Measurements from ENCODE around the gene DGCR6L. TPM values are rescaled to one million over a fixed set of nuclear protein-coding genes. Genes with fewer than 3 reads are reported as not detected.

DGCR6L gene
- total RNA-seq = 65.7 and 76.7 TPM in 2 replicates

GRCh38 chr22:20319745-20320658, at the start of gene DGCR6L:
Gene DGCR6L (minus strand): TSS chr22:20320060. CDS start chr22:20319988, 72 bp downstream.

GRCh38 chr22:20268279-20269012, 51.4 kb downstream of the DGCR6L start, which contains the start of gene RTN4R:
Gene RTN4R (minus strand): TSS chr22:20268318. CDS start chr22:20268092, 226 bp downstream.

Other genes starting within 250 kb of the DGCR6L start
- gene DGCR8, start 239.8 kb downstream of the DGCR6L start, total RNA-seq = 12.8 and 13.6 TPM in 2 replicates
- 251 and 446 TPM in 2 replicates for gene RANBP1, start 204.0 kb downstream of the DGCR6L start, total RNA-seq
- 31.0 and 34.6 TPM in 2 replicates for gene TRMT2A, start 202.8 kb downstream of the DGCR6L start, total RNA-seq
- gene ZDHHC8, start 188.3 kb downstream of the DGCR6L start, total RNA-seq = 13.8 and 33.9 TPM in 2 replicates
- not detected in 2 replicates for gene CCDC188, start 169.0 kb downstream of the DGCR6L start, total RNA-seq
- 0.32 and 0.91 TPM in 2 replicates for gene RTN4R, start 51.7 kb downstream of the DGCR6L start, total RNA-seq
- gene ZNF74, start 74.1 kb upstream of the DGCR6L start, total RNA-seq = 14.4 and 33.1 TPM in 2 replicates
- 26.1 and 65.1 TPM in 2 replicates for gene SCARF2, start 117.8 kb upstream of the DGCR6L start, total RNA-seq
- gene KLHL22, start 175.7 kb upstream of the DGCR6L start, total RNA-seq = 21.2 and 23.5 TPM in 2 replicates
- 40.3 and 50.9 TPM in 2 replicates for gene MED15, start 187.6 kb upstream of the DGCR6L start, total RNA-seq

Measured in epithelial cell of alveolus of lung (primary cell).